Mesendoderm (in vitro differentiated cells): ENCODE results near the gene TEX10.

ENCODE experiments used
- DNase-seq: peaks from one replicate; pipeline ENCODE4 v3.0.0; 2013
- H2AK5ac ChIP-seq: 2 replicates; pipeline ENCODE4 v1.6.1; 2013; ENCODE audit warnings: low read length, inconsistent platforms
- H2BK120ac ChIP-seq: 2 replicates; pipeline ENCODE4 v1.6.1; 2013; ENCODE audit warnings: low read depth, mild to moderate bottlenecking, low read length, moderate library complexity, mixed read lengths
- H2BK15ac ChIP-seq: replicated peaks from 2 replicates; pipeline ENCODE4 v1.6.1; 2013; ENCODE audit warnings: low read depth, mild to moderate bottlenecking, moderate library complexity
- H2BK5ac ChIP-seq: 2 replicates; pipeline ENCODE4 v1.6.1; 2013; ENCODE audit warnings: low read length, inconsistent platforms
- H3K18ac ChIP-seq: 2 replicates; pipeline ENCODE4 v1.6.1; 2013; ENCODE audit warnings: mild to moderate bottlenecking, low read length, mixed read lengths
- H3K23ac ChIP-seq: one replicate; pipeline ENCODE4 v1.6.1; 2013; ENCODE audit warnings: low read length
- H3K27ac ChIP-seq: 2 replicates; pipeline ENCODE4 v1.5.1; 2013; ENCODE audit warnings: low read depth, mild to moderate bottlenecking, inconsistent platforms, low read length, moderate library complexity
- H3K27me3 ChIP-seq: 2 replicates; pipeline ENCODE4 v1.6.1; 2013; ENCODE audit warnings: low read length, control low read depth, mild to moderate bottlenecking, inconsistent platforms; ENCODE audit not compliant: insufficient read depth, poor library complexity
- H3K36me3 ChIP-seq: 2 replicates; pipeline ENCODE4 v1.6.1; 2013; ENCODE audit warnings: low read length, inconsistent platforms; ENCODE audit not compliant: control insufficient read depth, insufficient read depth
- H3K4ac ChIP-seq: one replicate; pipeline ENCODE4 v1.6.1; 2013; ENCODE audit warnings: low read depth, mild to moderate bottlenecking, low read length, moderate library complexity
- H3K4me1 ChIP-seq: 2 replicates; pipeline ENCODE4 v1.6.1; 2013; ENCODE audit warnings: low read depth, low read length, inconsistent platforms; ENCODE audit not compliant: control insufficient read depth
- H3K4me2 ChIP-seq: 2 replicates; pipeline ENCODE4 v1.6.1; 2013; ENCODE audit warnings: low read length
- H3K4me3 ChIP-seq: 2 replicates; pipeline ENCODE4 v1.5.1; 2013; ENCODE audit warnings: mild to moderate bottlenecking, low read length
- H3K56ac ChIP-seq: one replicate; pipeline ENCODE4 v1.6.1; 2013; ENCODE audit warnings: low read length
- H3K79me1 ChIP-seq: 2 replicates; pipeline ENCODE4 v1.6.1; 2013; ENCODE audit warnings: low read length, inconsistent platforms
- H3K79me2 ChIP-seq: 2 replicates; pipeline ENCODE4 v1.6.1; 2013; ENCODE audit warnings: mild to moderate bottlenecking, low read length; ENCODE audit not compliant: control insufficient read depth, insufficient read depth
- H3K9ac ChIP-seq: 2 replicates; pipeline ENCODE4 v1.6.1; 2013; ENCODE audit warnings: low read length, inconsistent platforms
- H4K5ac ChIP-seq: one replicate; pipeline ENCODE4 v1.6.1; 2013; ENCODE audit warnings: low read length
- H4K8ac ChIP-seq: one replicate; pipeline ENCODE4 v1.6.1; 2013; ENCODE audit warnings: low read depth, mild to moderate bottlenecking, control low read depth, low read length, moderate library complexity
- WGBS: extraction: QIAGEN DNeasy Blood & Tissue Kit; methylation state at CpG from one replicate; pipeline ENCODE4 v1.1.7; 2013; ENCODE audit warnings: low lambda C conversion rate, missing lambda C conversion rate; ENCODE audit not compliant: insufficient coverage; ENCODE audit errors: extremely low coverage; 5-methylcytosine and 5-hydroxymethylcytosine counted together

TEX10 gene

DNA sequence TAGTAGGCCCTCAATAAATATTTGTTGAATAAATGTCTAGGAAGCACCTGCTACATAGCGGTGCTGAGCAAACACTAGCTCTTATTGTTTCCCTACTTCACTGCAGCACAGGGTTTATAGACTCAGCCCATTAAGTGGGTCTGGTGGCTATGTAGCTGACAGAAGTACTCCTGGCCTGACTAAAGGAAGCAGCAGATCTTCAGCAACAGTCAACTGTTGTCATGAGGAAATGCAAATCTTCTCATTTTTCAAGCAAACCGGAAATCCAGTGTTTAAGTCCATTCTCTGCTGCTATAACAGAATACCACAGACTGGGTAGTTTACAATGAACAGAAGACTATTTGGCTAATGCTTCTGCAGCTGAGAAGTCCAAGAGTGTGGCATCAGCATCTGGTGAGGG lies 2.8 kb upstream of the TEX10 start:
- H2AK5ac ChIP-seq, result no peak overlapping the region
- H3K18ac ChIP-seq, result no peak overlapping the region
- no peaks in the 10 kb centered on the region for H3K27me3 ChIP-seq
- H2BK15ac ChIP-seq, result no peak overlapping the region
- H3K23ac ChIP-seq, result no peak overlapping the region
- H3K4ac ChIP-seq, result no peak overlapping the region
- no peak overlapping the region for H3K4me3 ChIP-seq
- H3K4me1 ChIP-seq, result peaks cover 3% of the 10 kb centered on the region
- H3K4me2 ChIP-seq, result no peak overlapping the region
- H2BK120ac ChIP-seq, result no peak overlapping the region
- no peak for DNase-seq
- H3K56ac ChIP-seq, result no peak overlapping the region
- H2BK5ac ChIP-seq, result no peak overlapping the region
- peaks cover 20% of the 10 kb centered on the region for H3K79me2 ChIP-seq
- H4K5ac ChIP-seq, result no peak overlapping the region
- H3K79me1 ChIP-seq, result peaks cover 2% of the 10 kb centered on the region
- H3K9ac ChIP-seq, result no peak overlapping the region
- no peak overlapping the region for H3K27ac ChIP-seq
- H3K36me3 ChIP-seq, result no peaks in the 10 kb centered on the region
- H4K8ac ChIP-seq, result no peak overlapping the region
- WGBS, result no CpG with 5 or more reads among the region's 2 CpGs

DNA sequence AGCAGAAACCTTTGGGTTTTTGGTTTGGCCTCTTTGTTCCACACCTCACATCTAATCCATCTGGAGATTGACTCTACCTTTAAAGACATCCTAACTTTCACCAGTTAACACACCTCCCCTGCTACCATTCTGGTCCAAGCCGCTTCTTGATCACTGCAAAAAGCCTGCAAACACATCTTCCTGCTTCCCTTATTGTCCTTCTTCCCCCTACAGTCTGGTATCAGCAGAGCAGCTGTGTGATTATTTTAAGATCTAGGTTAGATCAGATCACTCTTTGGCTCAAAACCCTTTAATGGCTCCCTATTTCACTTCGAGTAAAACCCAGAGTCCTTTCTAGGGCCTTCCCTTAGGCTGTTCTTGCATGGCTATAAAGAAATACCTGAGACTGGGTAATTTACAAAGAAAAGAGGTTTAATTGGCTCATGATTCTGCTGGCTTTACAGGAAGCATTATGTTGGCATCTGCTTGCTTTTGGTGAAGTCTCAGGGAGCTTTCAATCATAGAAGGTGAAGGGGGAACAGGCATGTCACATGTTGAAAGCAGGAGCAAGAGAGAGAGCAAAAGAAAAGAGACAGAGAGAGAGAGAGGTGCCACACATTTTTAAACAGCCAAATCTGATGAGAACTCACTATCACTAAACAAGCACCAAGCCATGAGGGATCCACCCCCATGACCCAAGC lies 1.5 kb upstream of the TEX10 start:
- Histone ChIP-seq H3K79me2 (peaks cover 32% of the 10 kb centered on the region), H3K4me3 (no peak overlapping the region)

DNA sequence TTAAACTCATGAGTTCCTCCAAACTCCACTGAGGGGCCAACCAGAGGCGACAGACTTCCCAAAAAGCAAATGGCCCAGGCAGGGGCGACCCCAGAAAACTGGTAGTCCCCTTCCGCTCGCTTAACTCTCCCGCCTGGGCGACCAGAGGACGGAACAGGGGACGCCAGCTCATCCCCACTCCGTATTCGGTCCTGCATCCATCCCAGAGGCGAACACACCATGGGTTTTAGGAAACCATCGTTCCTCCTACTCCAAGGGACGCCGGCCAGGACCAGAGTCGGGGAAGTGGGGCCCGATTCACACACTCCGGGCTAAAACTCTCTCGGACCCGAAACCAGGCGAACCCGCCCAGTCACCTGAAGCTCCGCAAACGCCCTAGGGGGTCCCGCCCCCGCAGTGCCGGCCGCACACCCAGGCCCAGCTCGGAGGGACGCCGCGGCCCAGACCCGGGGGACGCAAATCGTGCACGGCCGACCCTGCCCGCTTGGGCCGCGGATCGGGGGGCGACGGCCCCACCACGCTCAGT lies 478 bp downstream of the TEX10 start:
- peak overlapping the region; percentile 88 for H3K27ac ChIP-seq
- peak overlapping the region; percentile 94 for H3K9ac ChIP-seq
- no peaks in the 10 kb centered on the region for H3K36me3 ChIP-seq
- H2BK5ac ChIP-seq, result peak overlapping the region; percentile 52
- H3K4me2 ChIP-seq, result peak overlapping the region; percentile 73
- H3K79me1 ChIP-seq, result no peaks in the 10 kb centered on the region
- no peaks in the 10 kb centered on the region for H3K27me3 ChIP-seq
- no peak overlapping the region for H4K5ac ChIP-seq
- no peak overlapping the region for H2BK15ac ChIP-seq
- peak; percentile 55 for DNase-seq
- H3K18ac ChIP-seq, result peak overlapping the region; percentile 82
- peak overlapping the region; percentile 72 for H3K4ac ChIP-seq
- H3K4me3 ChIP-seq, result peak overlapping the region; percentile 87
- H2BK120ac ChIP-seq, result peak overlapping the region; percentile 17
- peak overlapping the region; percentile 92 for H3K56ac ChIP-seq
- no peak overlapping the region for H4K8ac ChIP-seq
- H3K23ac ChIP-seq, result no peak overlapping the region
- peaks cover 41% of the 10 kb centered on the region for H3K79me2 ChIP-seq
- WGBS, result no CpG with 5 or more reads among the region's 43 CpGs
- H2AK5ac ChIP-seq, result peak overlapping the region; percentile 70
- peaks cover 8% of the 10 kb centered on the region for H3K4me1 ChIP-seq

More for the DNA sequence above, 1.5 kb upstream of the TEX10 start:
- H3K36me3 ChIP-seq, result no peaks in the 10 kb centered on the region
- no peak overlapping the region for H2BK5ac ChIP-seq
- H2BK15ac ChIP-seq, result no peak overlapping the region
- H2BK120ac ChIP-seq, result no peak overlapping the region
- H3K4me1 ChIP-seq, result peaks cover 8% of the 10 kb centered on the region
- H4K5ac ChIP-seq, result no peak overlapping the region
- H3K9ac ChIP-seq, result no peak overlapping the region
- H3K4me2 ChIP-seq, result no peak overlapping the region
- no peak overlapping the region for H3K27ac ChIP-seq
- H4K8ac ChIP-seq, result no peak overlapping the region
- no peak overlapping the region for H3K18ac ChIP-seq
- no peak overlapping the region for H3K4ac ChIP-seq
- H3K79me1 ChIP-seq, result peaks cover 2% of the 10 kb centered on the region
- H3K56ac ChIP-seq, result no peak overlapping the region
- no peaks in the 10 kb centered on the region for H3K27me3 ChIP-seq
- DNase-seq, result peak; percentile 30
- H3K23ac ChIP-seq, result no peak overlapping the region
- no CpG with 5 or more reads among the region's 2 CpGs for WGBS
- H2AK5ac ChIP-seq, result no peak overlapping the region

DNA sequence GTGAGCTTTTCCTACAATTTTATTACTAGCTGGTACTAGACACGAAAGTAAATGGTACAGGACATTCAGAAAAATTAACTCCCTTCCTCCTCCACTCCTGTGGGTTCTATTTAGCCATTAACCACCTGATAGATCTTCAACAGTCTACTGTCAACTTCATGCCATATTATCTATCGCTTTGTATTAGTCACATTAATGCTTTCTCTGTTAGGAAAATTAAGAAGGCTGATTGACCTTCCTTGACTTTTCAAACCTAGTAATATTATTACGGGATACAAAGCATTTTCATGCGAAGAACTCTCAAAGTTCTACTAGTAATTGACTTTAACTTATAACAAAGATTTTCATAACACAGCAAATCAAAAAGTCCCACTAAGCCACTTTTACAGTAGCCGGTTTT lies 1.2 kb downstream of the TEX10 start:
- H2AK5ac ChIP-seq, result no peak overlapping the region
- peak overlapping the region; percentile 92 for H3K56ac ChIP-seq
- peak overlapping the region; percentile 87 for H3K4me3 ChIP-seq
- H3K18ac ChIP-seq, result no peak overlapping the region
- peaks cover 48% of the 10 kb centered on the region for H3K79me2 ChIP-seq
- no peak overlapping the region for H4K8ac ChIP-seq
- no CpG with 5 or more reads among the region's 5 CpGs for WGBS
- H3K27ac ChIP-seq, result no peak overlapping the region
- H4K5ac ChIP-seq, result no peak overlapping the region
- no peak overlapping the region for H3K23ac ChIP-seq
- no peak overlapping the region for H3K4ac ChIP-seq
- H3K36me3 ChIP-seq, result no peaks in the 10 kb centered on the region
- H3K79me1 ChIP-seq, result no peaks in the 10 kb centered on the region
- H3K4me2 ChIP-seq, result peak overlapping the region; percentile 73
- peaks cover 8% of the 10 kb centered on the region for H3K4me1 ChIP-seq
- peak overlapping the region; percentile 94 for H3K9ac ChIP-seq
- H3K27me3 ChIP-seq, result no peaks in the 10 kb centered on the region
- H2BK5ac ChIP-seq, result no peak overlapping the region
- no peak overlapping the region for H2BK15ac ChIP-seq
- DNase-seq, result no peak
- H2BK120ac ChIP-seq, result no peak overlapping the region

DNA sequence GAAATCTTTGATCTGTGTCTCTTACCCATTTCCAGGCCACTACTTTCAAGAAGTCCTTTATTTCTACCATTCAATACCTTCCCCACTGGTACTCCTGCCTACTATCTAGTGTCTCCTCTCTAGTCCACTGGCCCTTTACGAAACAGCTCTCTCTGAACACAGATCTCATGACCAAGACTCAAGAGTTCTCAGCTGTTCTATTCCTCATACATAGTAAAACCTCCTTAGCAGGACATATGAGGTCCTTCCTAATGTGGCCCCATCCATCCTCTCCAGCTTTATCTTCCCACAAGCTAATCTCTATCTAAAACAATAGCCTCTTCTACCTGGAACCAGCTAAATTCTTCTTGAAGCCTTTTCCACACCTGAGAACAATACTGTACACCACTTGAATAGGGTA lies 2.6 kb downstream of the TEX10 start:
- Histone ChIP-seq H3K4me1 (peaks cover 8% of the 10 kb centered on the region), H2BK15ac (no peak overlapping the region), H3K23ac (no peak overlapping the region), H3K4ac (no peak overlapping the region), H2BK5ac (no peak overlapping the region), H3K79me1 (no peaks in the 10 kb centered on the region), H4K5ac (no peak overlapping the region), H3K79me2 (peaks cover 54% of the 10 kb centered on the region), H3K36me3 (peaks cover 2% of the 10 kb centered on the region), H3K56ac (no peak overlapping the region), H3K9ac (peak overlapping the region; percentile 0), H3K4me3 (no peak overlapping the region), H2AK5ac (no peak overlapping the region), H3K27me3 (no peaks in the 10 kb centered on the region), H4K8ac (no peak overlapping the region), H3K4me2 (peak overlapping the region; percentile 1), H3K27ac (no peak overlapping the region), H3K18ac (no peak overlapping the region), H2BK120ac (no peak overlapping the region)
- no peak for DNase-seq
- no CpG with 5 or more reads among the region's 1 CpG for WGBS

DNA sequence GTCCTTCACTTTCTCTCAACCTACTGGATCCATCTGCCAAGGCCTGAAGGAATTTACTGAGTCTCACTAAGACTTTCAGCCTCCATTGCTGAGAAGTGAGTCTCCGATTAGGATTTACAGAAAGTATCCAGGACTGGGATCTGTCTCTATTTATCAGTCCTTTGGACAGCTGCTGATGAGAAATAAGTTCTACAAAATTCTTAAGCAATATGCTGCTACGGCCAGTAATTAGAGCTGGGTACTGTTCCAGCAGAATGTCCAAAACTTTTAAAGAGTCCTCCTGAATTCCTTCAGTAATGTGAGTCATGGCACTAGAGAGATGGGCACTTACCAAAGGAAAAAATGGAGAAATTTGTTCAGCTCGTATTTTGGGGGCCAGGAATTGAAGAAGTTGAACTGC lies 5.9 kb downstream of the TEX10 start:
- Histone ChIP-seq H3K23ac (no peak overlapping the region), H3K9ac (no peak overlapping the region), H2BK15ac (no peak overlapping the region), H3K4me3 (no peak overlapping the region), H4K5ac (no peak overlapping the region), H3K79me1 (no peaks in the 10 kb centered on the region), H2BK120ac (no peak overlapping the region), H3K56ac (no peak overlapping the region), H3K36me3 (peaks cover 2% of the 10 kb centered on the region), H3K4me1 (peaks cover 8% of the 10 kb centered on the region), H3K4me2 (no peak overlapping the region), H3K27ac (no peak overlapping the region), H3K4ac (no peak overlapping the region), H3K18ac (no peak overlapping the region), H2AK5ac (no peak overlapping the region), H3K79me2 (peaks cover 55% of the 10 kb centered on the region), H2BK5ac (no peak overlapping the region), H3K27me3 (no peaks in the 10 kb centered on the region), H4K8ac (no peak overlapping the region)
- no peak for DNase-seq
- no CpG with 5 or more reads among the region's 3 CpGs for WGBS
